ENCODE results near the gene HRK.

The HRK gene

GRCh38 chr12:116867523-116867922 is 13.7 kb downstream of the HRK start:
- DNase-seq (ENCODE audit: low spot score): no peak

GRCh38 chr12:116864371-116865160 is 16.7 kb downstream of the HRK start:
- DNase-seq (ENCODE audit: low spot score): no peak

GRCh38 chr12:116863275-116863767 is 17.9 kb downstream of the HRK start:
- no peak for DNase-seq (ENCODE audit: low spot score)

- no peak for DNase-seq (ENCODE audit: low spot score)
Observed at GRCh38 chr12:116862167-116862566, 19.1 kb downstream of the HRK start.

GRCh38 chr12:116861320-116861719 is 19.9 kb downstream of the HRK start:
- no peak for DNase-seq (ENCODE audit: low spot score)

GRCh38 chr12:116860263-116860662 is 21.0 kb downstream of the HRK start:
- DNase-seq (ENCODE audit: low spot score): no peak

GRCh38 chr12:116859079-116859478 is 22.2 kb downstream of the HRK start:
- no peak for DNase-seq (ENCODE audit: low spot score)

GRCh38 chr12:116856729-116857128 is 24.5 kb downstream of the HRK start:
- DNase-seq (ENCODE audit: low spot score): no peak

DNA sequence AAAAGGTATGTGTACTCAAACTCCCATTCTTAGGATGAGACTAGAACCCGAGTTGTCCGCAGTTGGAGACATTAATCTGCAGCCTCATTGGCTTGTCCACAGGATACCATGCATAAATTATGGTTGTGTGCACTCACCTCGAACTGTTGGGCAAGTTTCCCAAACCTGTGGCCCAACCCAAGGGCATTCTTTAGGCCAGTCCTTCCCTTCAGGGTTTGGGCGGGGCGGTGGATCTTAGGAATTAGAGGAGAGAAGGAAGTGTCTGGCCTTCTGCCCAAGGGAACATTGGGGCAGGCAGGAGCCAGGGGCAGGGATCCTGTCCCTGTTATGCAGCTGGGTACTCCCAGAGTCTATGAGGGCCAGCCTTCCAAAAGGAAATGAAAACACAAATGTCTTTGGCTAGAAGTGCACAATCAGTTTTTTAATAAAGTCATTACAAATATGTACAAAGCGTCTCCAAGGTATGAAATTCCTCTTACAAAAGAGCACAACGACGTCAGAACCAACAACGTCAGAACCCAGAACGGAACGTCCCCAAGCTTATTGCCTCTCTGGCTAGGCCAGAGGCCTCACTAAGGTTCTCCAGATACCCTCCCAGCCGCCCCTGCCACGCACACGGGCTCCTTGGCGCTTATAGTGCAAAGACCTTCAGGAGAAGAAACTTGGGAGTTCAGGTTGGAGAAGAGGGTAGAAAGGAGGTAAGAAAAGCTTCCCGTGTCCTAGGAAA is 25.3 kb downstream of the HRK start:
- DNase-seq (ENCODE audit: low spot score): no peak

GRCh38 chr12:116853507-116853906 is 27.7 kb downstream of the HRK start:
- DNase-seq (ENCODE audit: low spot score): no peak

DNA sequence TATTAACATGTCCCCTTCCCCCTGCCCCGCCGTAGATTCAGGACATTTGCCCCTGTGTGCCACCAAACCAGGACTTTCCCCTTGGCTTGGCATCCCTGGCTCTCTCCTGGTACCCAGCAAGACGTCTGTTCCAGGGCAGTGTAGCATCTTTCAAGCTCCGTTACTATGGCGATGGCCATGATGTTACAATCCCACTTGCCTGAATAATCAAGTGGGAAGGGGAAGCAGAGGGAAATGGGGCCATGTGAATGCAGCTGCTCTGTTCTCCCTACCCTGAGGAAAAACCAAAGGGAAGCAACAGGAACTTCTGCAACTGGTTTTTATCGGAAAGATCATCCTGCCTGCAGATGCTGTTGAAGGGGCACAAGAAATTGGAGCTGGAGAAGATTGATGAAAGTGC is 28.9 kb downstream of the HRK start:
- no peak for DNase-seq (ENCODE audit: low spot score)

GRCh38 chr12:116849216-116849615 is 32.0 kb downstream of the HRK start:
- DNase-seq (ENCODE audit: low spot score): no peak

DNA sequence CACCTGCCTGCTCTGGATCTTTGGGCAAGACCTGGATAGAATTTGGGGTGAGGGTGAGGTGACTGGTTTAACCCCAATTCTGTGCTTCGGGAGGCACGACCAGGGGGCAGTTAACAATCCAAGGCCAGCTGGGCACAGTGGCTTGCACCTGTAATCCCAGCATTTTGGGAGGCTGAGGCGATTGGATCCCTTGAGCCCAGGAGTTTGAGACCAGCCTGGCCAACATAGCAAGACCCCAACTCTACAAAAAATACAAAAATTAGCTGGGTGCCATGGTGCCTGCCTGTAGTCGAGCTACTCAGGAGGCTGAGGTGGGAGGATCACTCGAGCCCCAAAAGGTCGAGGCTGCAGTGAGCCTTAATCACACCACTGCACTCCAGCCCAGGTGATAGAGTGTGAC is 38.2 kb downstream of the HRK start:
- no peak for DNase-seq (ENCODE audit: low spot score)

DNA sequence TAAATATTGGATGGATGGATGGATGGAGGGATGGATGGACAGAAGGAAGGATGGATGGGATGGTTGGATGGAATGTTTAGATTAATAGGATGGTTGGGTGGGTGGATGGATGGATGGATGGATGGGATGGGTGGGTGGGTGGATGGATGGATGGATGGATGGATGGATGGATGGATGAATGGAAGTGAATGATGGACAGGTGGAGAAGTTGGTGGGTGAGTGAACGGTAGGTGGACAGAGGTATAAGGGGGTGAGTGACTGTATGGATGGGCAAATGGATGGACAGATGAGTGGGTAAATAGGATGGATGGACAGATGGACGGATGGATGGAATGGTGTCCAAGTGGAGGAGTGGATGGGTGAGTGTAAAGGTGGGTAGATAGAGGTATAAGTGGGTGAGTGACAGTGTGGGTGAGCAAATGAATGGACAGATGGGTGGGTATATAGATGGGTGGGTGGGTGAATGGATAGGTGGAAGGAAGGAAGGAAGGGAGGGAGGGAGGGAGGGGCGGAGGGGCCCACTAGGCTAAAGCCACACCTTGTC is 41.9 kb downstream of the HRK start:
- DNase-seq (ENCODE audit: low spot score): no peak

DNA sequence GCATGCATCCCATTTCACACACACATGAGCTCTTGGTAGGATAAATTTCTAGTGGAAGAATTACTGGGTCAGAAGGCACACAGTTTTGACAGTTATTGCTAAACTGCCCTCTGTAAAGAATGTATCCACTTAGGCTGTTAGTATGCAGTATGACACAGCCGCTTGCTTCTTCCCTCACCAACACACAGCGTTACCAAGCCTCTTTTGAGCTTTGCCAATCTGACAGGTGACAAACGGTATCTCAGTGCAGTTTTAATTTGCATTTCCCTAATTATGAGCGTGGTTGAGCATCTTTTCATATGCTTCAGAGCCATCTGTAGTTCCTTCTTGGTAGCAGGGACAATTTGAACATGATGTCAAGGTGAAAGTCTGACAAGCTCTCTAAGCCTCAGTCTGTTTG is 42.9 kb downstream of the HRK start:
- DNase-seq (ENCODE audit: low spot score): no peak

DNA sequence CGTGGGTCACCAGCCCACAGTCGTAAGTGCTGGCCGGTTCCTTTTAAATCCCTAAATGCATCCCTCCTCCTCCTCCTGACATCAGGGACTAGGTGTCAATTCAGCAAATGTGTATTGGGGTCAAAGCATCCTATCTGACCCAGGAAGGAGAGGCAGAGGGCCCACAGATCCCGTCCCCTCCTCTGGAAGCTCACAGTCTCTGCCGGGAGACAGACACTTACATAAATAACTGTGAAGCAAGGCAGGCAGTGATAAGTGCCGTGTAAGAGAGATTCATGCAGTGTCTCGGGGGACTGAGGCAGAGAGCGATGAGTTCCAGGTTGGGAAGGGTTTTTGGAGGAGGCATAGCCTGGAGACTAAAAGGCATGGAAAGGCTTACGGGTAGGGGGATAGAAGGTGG is 44.1 kb downstream of the HRK start:
- no peak for DNase-seq (ENCODE audit: low spot score)

DNA sequence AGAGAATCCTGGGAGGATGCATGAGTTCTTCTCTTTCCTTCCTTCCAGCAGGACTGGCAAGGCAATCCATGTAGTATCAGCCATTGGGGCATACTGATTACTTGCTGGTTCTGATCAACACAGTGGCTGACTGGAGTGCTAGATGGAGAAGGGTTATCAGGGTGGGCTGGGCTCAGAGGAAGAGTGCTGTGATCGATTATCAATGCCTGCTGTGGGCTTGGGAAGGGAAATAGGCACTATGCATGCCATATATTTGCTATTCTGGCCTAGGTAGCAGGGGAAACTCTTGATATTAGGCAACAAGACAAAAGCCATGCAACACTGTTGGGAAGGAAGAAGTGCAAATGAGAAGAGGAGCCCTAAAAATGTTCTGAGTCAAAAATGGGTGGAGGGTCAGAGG is 45.8 kb downstream of the HRK start:
- DNase-seq (ENCODE audit: low spot score): no peak

DNA sequence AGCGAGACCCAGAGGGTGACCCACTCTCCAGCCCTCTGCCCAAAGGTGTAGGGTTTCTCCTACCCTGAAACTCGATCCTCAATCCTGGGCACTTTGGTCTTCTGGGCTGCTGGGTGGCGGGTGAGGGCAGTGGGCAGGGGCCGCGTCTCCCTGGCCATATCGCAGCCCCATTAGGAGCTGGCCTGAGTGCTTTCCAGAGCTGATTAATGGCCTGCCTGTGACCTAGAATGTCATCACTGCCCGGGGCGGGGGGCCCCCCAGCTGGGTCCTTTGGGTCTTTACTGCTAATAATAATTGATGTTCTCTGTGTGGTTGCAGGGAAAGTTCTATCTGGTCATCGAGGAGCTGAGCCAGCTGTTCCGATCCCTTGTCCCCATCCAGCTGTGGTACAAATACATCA is 47.8 kb downstream of the HRK start:
- no peak for DNase-seq (ENCODE audit: low spot score)

- no peak for DNase-seq (ENCODE audit: low spot score)
Observed at GRCh38 chr12:116832353-116832752, 48.9 kb downstream of the HRK start.

- DNase-seq (ENCODE audit: low spot score): no peak
Observed at GRCh38 chr12:116827432-116827831, 53.8 kb downstream of the HRK start.

DNA sequence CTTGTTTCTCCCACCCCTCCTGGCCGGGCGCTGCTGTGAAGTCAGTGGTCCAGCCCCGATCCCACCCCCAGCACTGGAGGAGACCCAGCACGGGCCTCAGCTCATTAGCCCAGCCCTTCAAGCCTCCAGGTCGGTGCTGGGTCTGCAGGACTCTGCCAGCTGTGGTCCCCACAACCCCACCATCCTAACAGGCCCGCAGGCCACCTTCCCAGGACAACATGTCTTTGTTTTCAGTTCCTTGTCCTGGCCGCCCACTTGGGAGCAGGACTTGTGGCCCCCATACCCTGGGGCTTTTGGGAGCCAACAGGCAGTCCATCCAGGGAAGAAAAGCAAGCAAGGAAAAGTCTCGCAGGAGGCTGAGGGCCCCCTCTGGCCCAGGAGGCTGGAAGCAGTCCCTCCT is 60.0 kb downstream of the HRK start:
- no peak for DNase-seq (ENCODE audit: low spot score)

- no peak for DNase-seq (ENCODE audit: low spot score)
Observed at GRCh38 chr12:116820064-116820656, 61.1 kb downstream of the HRK start.
